Spinal cord (tissue), 10 donors: ENCODE data around the gene SLC25A45. TPM values are rescaled to one million over a fixed set of nuclear protein-coding genes. Genes with fewer than 3 reads are reported as not detected.

ENCODE experiments used
- DNase-seq, 6 donors: peaks; one replicate each; pipeline versions ENCODE4 v3.0.0 to v3.0.0-alpha.2; 2013 to 2015; ENCODE audit warnings: low spot score in 6 of 6, low read depth in 4 of 6
- H3K27ac ChIP-seq: one replicate; pipeline ENCODE4 v1.5.1; 2013; ENCODE audit warnings: low read depth, low read length, control low read depth
- H3K27me3 ChIP-seq: one replicate; pipeline ENCODE4 v1.6.1; 2013; ENCODE audit warnings: low read length; ENCODE audit not compliant: control insufficient read depth, insufficient read depth
- H3K36me3 ChIP-seq: one replicate; pipeline ENCODE4 v1.6.1; 2013; ENCODE audit warnings: low read length; ENCODE audit not compliant: control insufficient read depth, insufficient read depth
- H3K4me1 ChIP-seq: one replicate; pipeline ENCODE4 v1.6.1; 2013; ENCODE audit warnings: low read length; ENCODE audit not compliant: control insufficient read depth, insufficient read depth
- H3K4me3 ChIP-seq: one replicate; pipeline ENCODE4 v1.5.1; 2013; ENCODE audit warnings: low read depth, low read length, control low read depth
- H3K9me3 ChIP-seq: one replicate; pipeline ENCODE4 v1.6.1; 2013; ENCODE audit warnings: low read length; ENCODE audit not compliant: control insufficient read depth, insufficient read depth
- WGBS: methylation state at CpG from one replicate; pipeline ENCODE4 v1.1.5; 2013; ENCODE audit warnings: missing lambda C conversion rate; ENCODE audit not compliant: insufficient coverage; 5-methylcytosine and 5-hydroxymethylcytosine counted together
- polyA plus RNA-seq, 2 donors: library from polyadenylated mRNA; unstranded; fragments of 120-200 nt; gene quantifications; one replicate each; pipeline ENCODE4 v1.2.1, GENCODE V29; 2013; ENCODE audit not compliant: insufficient read length in 2 of 2
- total RNA-seq, 2 donors: library from RNA; depleted of rRNA in 1 of 2; stranded (reverse); fragments of 120-200 nt in 1 of 2; fragments of >200 nt in 1 of 2; gene quantifications; one replicate each; pipeline versions ENCODE4 v1.2.3 to v1.2.4, GENCODE V29; 2013 to 2014
- donor health status: healthy.

The SLC25A45 gene
- total and polyA plus RNA-seq, 4 donors: 1.8 to 3.7 (median 2.7) TPM

- Histone ChIP-seq H3K9me3 (no peaks in the 10 kb centered on the region), H3K27me3 (no peaks in the 10 kb centered on the region), H3K4me1 (peaks cover 16% of the 10 kb centered on the region), H3K36me3 (peaks cover 97% of the 10 kb centered on the region), H3K27ac (no peak overlapping the region), H3K4me3 (no peak overlapping the region)
- 95% methylated on average over 38 of the region's 38 CpGs for WGBS
- DNase-seq: no peak
Measured at GRCh38 chr11:65396769-65397745, 14.6 kb upstream of the SLC25A45 start.

- 87% methylated on average over 15 of the region's 15 CpGs for WGBS
- no peak for DNase-seq
- no peaks in the 10 kb centered on the region for H3K27me3 ChIP-seq
- peaks cover 26% of the 10 kb centered on the region for H3K4me1 ChIP-seq
- peaks cover 95% of the 10 kb centered on the region for H3K36me3 ChIP-seq
- no peak overlapping the region for H3K4me3 ChIP-seq
- no peak overlapping the region for H3K27ac ChIP-seq
- H3K9me3 ChIP-seq: no peaks in the 10 kb centered on the region
Measured at GRCh38 chr11:65395961-65396530, 13.6 kb upstream of the SLC25A45 start.

GRCh38 chr11:65394125-65394536 lies 11.7 kb upstream of the SLC25A45 start:
- no peak for DNase-seq
- WGBS: 94% methylated on average over 18 of the region's 20 CpGs
- H3K27me3 ChIP-seq: no peaks in the 10 kb centered on the region

DNA sequence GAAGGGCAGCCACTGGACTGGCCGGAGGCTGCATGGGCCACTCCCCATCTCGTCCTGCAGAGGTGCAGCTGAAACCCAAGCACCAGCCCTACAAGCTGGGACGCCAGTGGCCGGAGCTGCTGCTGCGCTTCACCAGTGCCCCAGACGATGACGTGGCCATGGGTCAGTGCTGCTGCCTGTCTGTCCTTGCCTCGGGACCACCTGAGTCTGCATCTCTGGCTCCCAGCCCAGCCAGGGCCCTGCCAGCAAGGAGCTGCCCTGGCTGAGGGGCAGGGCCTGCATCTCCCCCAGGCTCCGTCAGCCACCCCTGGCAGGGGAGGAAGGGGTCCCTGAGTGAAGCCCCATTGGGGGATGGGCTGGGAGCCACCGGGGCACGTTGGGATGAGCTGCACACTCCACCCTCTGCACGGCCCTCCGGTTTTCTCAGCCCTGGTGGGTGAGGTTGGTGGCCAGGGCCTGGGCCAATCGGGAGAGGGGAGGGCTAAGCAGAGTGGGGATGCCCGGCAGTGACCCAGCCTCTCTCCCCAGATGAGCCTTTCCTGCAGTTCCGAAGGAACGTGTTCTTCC lies 11.2 kb upstream of the SLC25A45 start:
- no peaks in the 10 kb centered on the region for H3K27me3 ChIP-seq
- no peak for DNase-seq
- 88% methylated on average over 17 of the region's 17 CpGs for WGBS
- H3K4me1 ChIP-seq: peaks cover 50% of the 10 kb centered on the region
- H3K4me3 ChIP-seq: no peak overlapping the region
- no peaks in the 10 kb centered on the region for H3K9me3 ChIP-seq
- H3K36me3 ChIP-seq: peaks cover 91% of the 10 kb centered on the region
- no peak overlapping the region for H3K27ac ChIP-seq

More at GRCh38 chr11:65394125-65394536, 11.7 kb upstream of the SLC25A45 start:
- Histone ChIP-seq H3K36me3 (peaks cover 91% of the 10 kb centered on the region), H3K9me3 (no peaks in the 10 kb centered on the region), H3K27ac (no peak overlapping the region), H3K4me1 (peaks cover 45% of the 10 kb centered on the region), H3K4me3 (no peak overlapping the region)

DNA sequence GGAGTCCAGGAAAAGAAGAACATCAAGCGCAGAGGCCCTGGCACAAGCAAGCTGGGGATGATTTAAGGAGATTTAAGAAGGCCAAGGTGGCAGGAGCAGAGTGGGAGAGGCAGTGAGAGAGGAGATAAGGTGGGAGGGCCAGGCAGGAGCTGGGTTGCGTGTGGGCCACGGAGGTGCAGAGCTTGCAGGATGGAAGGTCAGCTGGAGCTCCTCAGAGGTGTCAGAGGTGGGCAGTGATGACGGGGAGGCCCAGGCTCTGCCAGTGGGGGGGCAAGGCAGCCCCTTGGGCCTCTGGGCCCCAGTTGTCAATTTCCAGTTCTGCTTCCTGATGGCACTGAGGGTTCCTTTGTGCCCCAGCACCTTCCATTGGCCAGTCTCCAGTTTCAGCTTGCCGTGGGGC lies 10.5 kb upstream of the SLC25A45 start:
- no peak for DNase-seq
- Histone ChIP-seq H3K4me1 (peaks cover 54% of the 10 kb centered on the region), H3K27me3 (no peaks in the 10 kb centered on the region), H3K36me3 (peaks cover 84% of the 10 kb centered on the region), H3K27ac (peak overlapping the region; percentile 40), H3K9me3 (no peaks in the 10 kb centered on the region), H3K4me3 (no peak overlapping the region)
- 85% methylated on average over 5 of the region's 5 CpGs for WGBS

- Histone ChIP-seq H3K27ac (peak overlapping the region; percentile 84), H3K4me1 (peaks cover 60% of the 10 kb centered on the region), H3K4me3 (no peak overlapping the region), H3K27me3 (no peaks in the 10 kb centered on the region), H3K36me3 (peaks cover 78% of the 10 kb centered on the region), H3K9me3 (no peaks in the 10 kb centered on the region)
- 80% methylated on average over 11 of the region's 13 CpGs for WGBS
- DNase-seq: no peak
Measured at GRCh38 chr11:65392186-65392829, 9.9 kb upstream of the SLC25A45 start.

DNA sequence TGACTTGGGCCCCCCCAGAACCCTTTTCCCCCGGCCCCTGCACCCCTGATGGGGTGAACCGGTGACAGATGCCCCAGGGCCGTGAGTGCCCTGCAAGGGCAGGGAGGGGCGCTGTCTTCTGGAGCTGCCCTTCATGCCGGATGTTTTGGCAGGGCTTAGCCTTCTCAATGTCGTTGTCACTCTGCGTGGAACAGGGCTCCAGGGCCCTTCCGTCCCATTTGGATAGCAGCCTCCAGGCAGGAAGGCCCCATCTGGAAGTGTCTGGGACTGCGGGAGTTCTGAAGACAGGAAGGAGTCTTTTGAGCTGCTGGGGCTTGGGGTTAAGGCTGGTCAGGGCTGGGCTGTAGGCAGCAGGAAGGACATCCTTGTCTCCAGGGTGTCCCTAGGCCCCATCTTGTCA lies 8.6 kb upstream of the SLC25A45 start:
- DNase-seq: peak in 1 of 6 donors; percentile 3
- H3K4me1 ChIP-seq: peaks cover 71% of the 10 kb centered on the region
- no peak overlapping the region for H3K4me3 ChIP-seq
- no peaks in the 10 kb centered on the region for H3K9me3 ChIP-seq
- H3K27ac ChIP-seq: peak overlapping the region; percentile 84
- peaks cover 65% of the 10 kb centered on the region for H3K36me3 ChIP-seq
- no peaks in the 10 kb centered on the region for H3K27me3 ChIP-seq
- WGBS: 25% methylated on average over 9 of the region's 9 CpGs

DNA sequence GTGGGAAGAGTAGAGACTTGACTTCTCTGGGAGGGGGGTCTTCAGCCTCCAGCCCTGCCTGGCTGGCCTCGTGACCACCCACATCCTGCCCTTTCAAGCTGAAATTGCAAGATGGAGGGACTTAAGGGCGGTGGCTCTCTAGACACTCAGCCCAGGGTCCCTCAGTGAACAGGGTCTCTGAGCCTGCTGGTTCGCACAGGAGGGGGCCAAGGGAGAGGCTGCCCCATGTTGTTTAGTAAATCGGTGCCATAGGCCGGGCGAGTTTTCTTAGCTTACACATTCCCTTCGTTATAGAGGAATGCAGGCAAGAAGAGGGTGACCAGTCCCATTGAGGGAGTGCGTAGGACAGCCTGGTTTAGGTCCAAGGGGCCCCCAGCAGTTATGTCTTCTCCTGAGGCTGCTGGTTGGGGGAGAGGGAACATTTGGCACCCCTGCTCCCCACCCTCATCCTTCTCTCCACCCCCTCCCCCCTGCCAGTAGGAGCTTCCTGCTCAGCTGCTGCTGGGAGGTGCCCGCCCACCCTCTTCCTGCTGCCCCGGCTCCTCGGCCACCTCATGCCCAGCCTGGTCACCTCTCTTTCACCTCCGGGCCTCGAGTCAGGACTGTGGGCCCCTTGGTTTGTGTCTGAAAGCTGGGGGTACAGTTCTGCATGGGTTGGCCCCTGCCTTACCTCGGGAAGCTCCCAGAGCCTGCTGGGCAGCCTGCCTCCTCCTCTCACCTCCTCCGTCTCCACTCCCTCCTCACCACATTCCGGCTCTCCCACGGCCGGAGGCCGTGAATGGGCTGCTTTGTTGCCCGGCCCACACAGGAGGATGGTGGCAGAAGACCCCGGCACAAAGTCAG lies 7.9 kb upstream of the SLC25A45 start:
- Histone ChIP-seq H3K4me3 (no peak overlapping the region), H3K27me3 (no peaks in the 10 kb centered on the region), H3K9me3 (no peaks in the 10 kb centered on the region), H3K27ac (peak overlapping the region; percentile 84), H3K36me3 (peaks cover 59% of the 10 kb centered on the region), H3K4me1 (peaks cover 74% of the 10 kb centered on the region)
- WGBS: 38% methylated on average over 19 of the region's 21 CpGs
- DNase-seq: peak in 1 of 6 donors; percentile 42
